GM12878 (cell line): ENCODE measurements around the gene ADISSP. TPM values are rescaled to one million over a fixed set of nuclear protein-coding genes. Genes with fewer than 3 reads are reported as not detected.

Experiments
- ATF2 ChIP-seq: IDR thresholded peaks from 2 replicates; pipeline ENCODE4 v1.6.1; 2012; ENCODE audit warnings: low read length, inconsistent platforms
- CBX5 ChIP-seq: sonication (generic); IDR thresholded peaks from 2 replicates; pipeline ENCODE4 v1.6.1; 2016; ENCODE audit warnings: low read depth, moderate library complexity, mild to moderate bottlenecking, inconsistent platforms
- E2F4 ChIP-seq: IDR thresholded peaks from 2 replicates; pipeline ENCODE4 v1.6.1; 2012; ENCODE audit warnings: low read depth, low read length, improper control_type of control experiment
- NR2C1 ChIP-seq: fragments of 450-650 bp; IDR thresholded peaks from 2 replicates; pipeline ENCODE4 v1.6.1; 2017; ENCODE audit warnings: antibody characterized with exemption, mild to moderate bottlenecking, moderate library complexity
- PKNOX1 ChIP-seq: fragments of 450-650 bp; IDR thresholded peaks from 2 replicates; pipeline ENCODE4 v1.6.1; 2016; ENCODE audit warnings: mild to moderate bottlenecking
- PML ChIP-seq: IDR thresholded peaks from 2 replicates; pipeline ENCODE4 v1.6.1; 2012; ENCODE audit warnings: low read length, inconsistent platforms
- POLR2A ChIP-seq: IDR thresholded peaks from 2 replicates; pipeline ENCODE4 v1.6.1; 2011; ENCODE audit warnings: low read depth, mild to moderate bottlenecking, low read length
- SPI1 ChIP-seq: IDR thresholded peaks from 2 replicates; pipeline ENCODE4 v1.6.1; 2011; ENCODE audit warnings: low read depth, mild to moderate bottlenecking, low read length, moderate library complexity, borderline replicate concordance; ENCODE audit not compliant: insufficient read depth
- SRF ChIP-seq, 2 experiments: IDR thresholded peaks; 2 replicates each; pipeline ENCODE4 v1.6.1; 2011; ENCODE audit warnings: low read depth in 2 of 2, low read length in 2 of 2, mild to moderate bottlenecking in 1 of 2, moderate library complexity in 1 of 2
- TCF7 ChIP-seq: IDR thresholded peaks from 2 replicates; pipeline ENCODE4 v1.6.1; 2014; ENCODE audit warnings: antibody characterized with exemption, borderline replicate concordance
- USF2 ChIP-seq: IDR thresholded peaks from 2 replicates; pipeline ENCODE4 v1.6.1; 2011; ENCODE audit warnings: low read depth, low read length, improper control_type of control experiment, borderline replicate concordance
- polyA plus RNA-seq, 11 experiments: library from polyadenylated mRNA; depleted of rRNA in 4 of 11; unstranded in 6 of 11; stranded (reverse) in 5 of 11; fragments of >200 nt; fragmentation: Nextera tagmentation in 4 of 11; fragmentation: Illumina TruSeq in 1 of 11; extraction: Ambion mirVana in 4 of 11; extraction: Trizol in 1 of 11; gene quantifications; 1 replicate in 1 of 11; 2 replicates in 10 of 11; pipeline versions ENCODE4 v1.2.1 to v1.2.3, GENCODE V29; 2011 to 2016; ENCODE audit warnings: inconsistent platforms in 2 of 11, missing spikeins in 2 of 11, low read depth in 1 of 11
- total RNA-seq, 4 experiments: library from RNA; depleted of rRNA in 3 of 4; stranded (reverse); fragments of >200 nt in 3 of 4; fragmentation: Illumina TruSeq in 1 of 4; extraction: Trizol in 1 of 4; gene quantifications; 2 replicates each; pipeline versions ENCODE4 v1.2.1 to v1.2.3, GENCODE V29; 2013 to 2021

The ADISSP gene
- total and polyA plus RNA-seq, 10 of the 15 experiments (the other 5 are each of a cell fraction or from before 2014, with no cell fraction given) = 0.80 to 96.3 (median 38.6) TPM

GRCh38 chr20:3720626-3721025 lies 46.9 kb downstream of the ADISSP start (continued):
- TF ChIP-seq PKNOX1 (no peak), SRF (IDR thresholded peaks at IDR 0.05; ENCODE audit: low read depth in 2 of 2, low read length in 2 of 2) (no peak), PML (no peak), SPI1 (no peak), USF2 (no peak), TCF7 (no peak), CBX5 (no peak), ATF2 (no peak), E2F4 (no peak), POLR2A (no peak), NR2C1 (no peak)
